ENCODE data around the gene STAU1. TPM values are rescaled to one million over a fixed set of nuclear protein-coding genes. Genes with fewer than 3 reads are reported as not detected.

STAU1 gene
- total and polyA plus RNA-seq, 2 of the 13 experiments (the other 11 are each of a cell fraction or from before 2014, with no cell fraction given): 119 to 133 TPM

GRCh38 chr20:49203011-49203410 is 14.9 kb upstream of the STAU1 start:
- no peaks in the 10 kb centered on the region for H3K36me3 ChIP-seq (replicated peaks in 1 of 2; ENCODE audit: control insufficient read depth in 1 of 2, insufficient read depth in 2 of 2, low read length in 2 of 2)
- BruUV-seq (replicated peaks): no TSS peak
- H3K79me2 ChIP-seq (ENCODE audit: insufficient read depth, low read length): no peaks in the 10 kb centered on the region
- H3K9ac ChIP-seq (ENCODE audit: insufficient read depth, low read depth, low read length): no peak overlapping the region
- no peaks in the 10 kb centered on the region for H4K20me1 ChIP-seq (ENCODE audit: insufficient read depth, low read length)
- H2AFZ ChIP-seq (ENCODE audit: low read length): no peak overlapping the region
- DNase-seq (ENCODE audit: low spot score): no peak
- intact Hi-C loops (cut with micrococcal nuclease; ENCODE audit: unreplicated experiment) (no loop called here), in situ Hi-C loops (cut with HindIII; ENCODE audit: extremely low pct_ligation_motif_present, low pct_unique_long_range_greater_than_20kb) (no loop called here)
- 69% methylated on average over 7 of the region's 7 CpGs for WGBS (ENCODE audit: low lambda C conversion rate)
- no peaks in the 10 kb centered on the region for H3K9me3 ChIP-seq (ENCODE audit: low read length)
- no peak overlapping the region for H3K4me2 ChIP-seq (ENCODE audit: low read depth, low read length)
- ChIA-PET POLR2A (no interaction called here), CTCF (ENCODE audit: low intra/inter-chr PET ratio, low total read pairs) (no interaction called here)
- no peak for ATAC-seq
- no peak for TF ChIP-seq NR2F6 (IDR thresholded peaks at IDR 0.05)
- no peak for TF ChIP-seq NR2F6 (CRISPR knock-in tag; IDR thresholded peaks at IDR 0.05)
- no peak for TF ChIP-seq PCBP2 (optimal IDR thresholded peaks at IDR 0.05; ENCODE audit: low read depth, low read length, poor library complexity, severe bottlenecking)
- no peak for TF ChIP-seq MED13 (CRISPR knock-in tag; IDR thresholded peaks at IDR 0.05)
- no peak for TF ChIP-seq ZNF230 (CRISPR knock-in tag; IDR thresholded peaks at IDR 0.05)
- TF ChIP-seq MAFF (IDR thresholded peaks at IDR 0.05; ENCODE audit: low read depth, low read length): peak; percentile 67
- peak; percentile 54 to 82 for TF ChIP-seq MAFK (conservative IDR thresholded peaks at IDR 0.05 in 1 of 2, IDR thresholded peaks at IDR 0.05 in 1 of 2; ENCODE audit: low read length in 2 of 2)
- TF ChIP-seq NR2C2 (CRISPR knock-in tag; IDR thresholded peaks at IDR 0.05; ENCODE audit: borderline replicate concordance): no peak
- TF ChIP-seq RFX3 (CRISPR knock-in tag; IDR thresholded peaks at IDR 0.05): no peak
- 0 out of 2 replicates have a peak, but pooled peaks have one; percentile 5 for TF ChIP-seq CREB1 (IDR thresholded peaks at IDR 0.05)
- no peak for TF ChIP-seq CREB1 (CRISPR knock-in tag; IDR thresholded peaks at IDR 0.05)
- no peak for TF ChIP-seq ISX (CRISPR knock-in tag; conservative IDR thresholded peaks at IDR 0.05)
- TF ChIP-seq ZNF3 (CRISPR knock-in tag; IDR thresholded peaks at IDR 0.05): no peak
- TF ChIP-seq THAP9 (CRISPR knock-in tag; IDR thresholded peaks at IDR 0.05; ENCODE audit: borderline replicate concordance): no peak
- TF ChIP-seq, protein P1, sequence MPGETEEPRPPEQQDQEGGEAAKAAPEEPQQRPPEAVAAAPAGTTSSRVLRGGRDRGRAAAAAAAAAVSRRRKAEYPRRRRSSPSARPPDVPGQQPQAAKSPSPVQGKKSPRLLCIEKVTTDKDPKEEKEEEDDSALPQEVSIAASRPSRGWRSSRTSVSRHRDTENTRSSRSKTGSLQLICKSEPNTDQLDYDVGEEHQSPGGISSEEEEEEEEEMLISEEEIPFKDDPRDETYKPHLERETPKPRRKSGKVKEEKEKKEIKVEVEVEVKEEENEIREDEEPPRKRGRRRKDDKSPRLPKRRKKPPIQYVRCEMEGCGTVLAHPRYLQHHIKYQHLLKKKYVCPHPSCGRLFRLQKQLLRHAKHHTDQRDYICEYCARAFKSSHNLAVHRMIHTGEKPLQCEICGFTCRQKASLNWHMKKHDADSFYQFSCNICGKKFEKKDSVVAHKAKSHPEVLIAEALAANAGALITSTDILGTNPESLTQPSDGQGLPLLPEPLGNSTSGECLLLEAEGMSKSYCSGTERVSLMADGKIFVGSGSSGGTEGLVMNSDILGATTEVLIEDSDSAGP (CRISPR knock-in tag; IDR thresholded peaks at IDR 0.05; ENCODE audit: borderline replicate concordance): no peak
- TF ChIP-seq CBX1 (IDR thresholded peaks at IDR 0.05; ENCODE audit: low read depth): no peak
- no peak for TF ChIP-seq MEIS1 (CRISPR knock-in tag; IDR thresholded peaks at IDR 0.05; ENCODE audit: borderline replicate concordance)
- TF ChIP-seq ELF4 (CRISPR knock-in tag; IDR thresholded peaks at IDR 0.05; ENCODE audit: borderline replicate concordance): no peak
- TF ChIP-seq SCMH1 (CRISPR knock-in tag; IDR thresholded peaks at IDR 0.05; ENCODE audit: borderline replicate concordance): no peak
- TF ChIP-seq ZNF800 (CRISPR knock-in tag; IDR thresholded peaks at IDR 0.05): no peak
- no peak overlapping the region for H3K4me3 ChIP-seq (replicated peaks in 1 of 3; ENCODE audit: insufficient read depth in 1 of 3, low read depth in 2 of 3, low read length in 3 of 3)
- no peak for FAIRE-seq
- H3K27me3 ChIP-seq (ENCODE audit: control insufficient read depth in 1 of 2, insufficient read depth in 2 of 2, low read length in 2 of 2): no peaks in the 10 kb centered on the region
- H3K4me1 ChIP-seq (ENCODE audit: insufficient read depth, low read length): 0 out of 2 replicates have a peak, but pooled peaks cover 6% of the 10 kb centered on the region
- no peak overlapping the region for H3K27ac ChIP-seq (ENCODE audit: extremely low read length, insufficient read depth, low read length)
